ENCODE measurements around the gene CCN6. TPM values are rescaled to one million over a fixed set of nuclear protein-coding genes. Genes with fewer than 3 reads are reported as not detected.

Gene CCN6
- total and polyA plus RNA-seq, 2 donors (not counting 1 experiment from before 2014, with no cell fraction given), result not detected

GRCh38 chr6:112007805-112008204 is 46.1 kb upstream of the CCN6 start:
- no peak overlapping the region for H3K4me3 ChIP-seq (ENCODE audit: control extremely low read depth in 1 of 5, extremely low read depth in 1 of 5, insufficient read depth in 1 of 5, low read depth in 2 of 5, low read length in 4 of 5)
- no peak overlapping the region for H2AFZ ChIP-seq (ENCODE audit: insufficient read depth, low read depth, low read length, poor library complexity, severe bottlenecking)
- ATAC-seq (ENCODE audit: low read depth) (no peak), DNase-seq (no peak)
- H3K9ac ChIP-seq (ENCODE audit: low read length), result no peak overlapping the region
- H3K4me2 ChIP-seq (replicated peaks; ENCODE audit: low read depth, low read length, poor library complexity, severe bottlenecking), result no peak overlapping the region
- H3K36me3 ChIP-seq (replicated peaks in 1 of 2; ENCODE audit: control extremely low read depth in 1 of 2, control insufficient read depth in 1 of 2, extremely low read depth in 1 of 2, insufficient read depth in 2 of 2, low read length in 1 of 2), result no peaks in the 10 kb centered on the region
- H3K27me3 ChIP-seq (replicated peaks in 1 of 4; ENCODE audit: control extremely low read depth in 1 of 4, control insufficient read depth in 3 of 4, insufficient read depth in 4 of 4, low read length in 3 of 4), result no peaks in the 10 kb centered on the region
- no peaks in the 10 kb centered on the region for H3K79me2 ChIP-seq (ENCODE audit: control insufficient read depth, insufficient read depth, low read length)
- no peaks in the 10 kb centered on the region for H3K9me3 Mint-ChIP-seq (ENCODE audit: insufficient read depth)
- WGBS (ENCODE audit: insufficient coverage), result 37% methylated on average over 2 of the region's 3 CpGs
- no peak overlapping the region for H3K4me3 Mint-ChIP-seq
- peaks cover 2% of the 10 kb centered on the region for H3K27me3 Mint-ChIP-seq
- TF ChIP-seq EZH2 (IDR thresholded peaks at IDR 0.05; ENCODE audit: borderline replicate concordance, insufficient read depth, low read depth, low read length, poor library complexity, severe bottlenecking), result no peak
- TF ChIP-seq CTCF (IDR thresholded peaks at IDR 0.05), result no peak
- no peaks in the 10 kb centered on the region for H3K9me3 ChIP-seq (ENCODE audit: control extremely low read depth in 1 of 3, control insufficient read depth in 2 of 3, insufficient read depth in 1 of 3, low read length in 2 of 3)
- H4K20me1 ChIP-seq (ENCODE audit: control insufficient read depth, insufficient read depth, low read length, poor library complexity, severe bottlenecking), result no peaks in the 10 kb centered on the region
- no peak overlapping the region for H3K27ac Mint-ChIP-seq
- intact Hi-C loops (cut with micrococcal nuclease), result no loop called here
- no peak overlapping the region for H3K27ac ChIP-seq (ENCODE audit: low read length in 2 of 2)
- H3K4me1 ChIP-seq (ENCODE audit: control insufficient read depth in 2 of 2, insufficient read depth in 2 of 2, low read length in 2 of 2), result no peaks in the 10 kb centered on the region
- ChIA-PET CTCF (interaction anchor here (1.0 to 1.2 kb wide), 3 partner anchors 34 to 297 kb away, joined by 3 to 4 read pairs (median 3); no protein-coding TSS in a partner anchor), POLR2A (no interaction called here)
- H3K4me1 Mint-ChIP-seq, result no peaks in the 10 kb centered on the region

GRCh38 chr6:112008482-112008881 is 45.4 kb upstream of the CCN6 start:
- no peaks in the 10 kb centered on the region for H3K79me2 ChIP-seq (ENCODE audit: control insufficient read depth, insufficient read depth, low read length)
- intact Hi-C loops (cut with micrococcal nuclease), result no loop called here
- no peak overlapping the region for H3K9ac ChIP-seq (ENCODE audit: low read length)
- no peak overlapping the region for H3K27ac ChIP-seq (ENCODE audit: low read length in 2 of 2)
- no peak for ATAC-seq (ENCODE audit: low read depth)
- H3K27me3 Mint-ChIP-seq, result no peaks in the 10 kb centered on the region
- no peaks in the 10 kb centered on the region for H3K27me3 ChIP-seq (replicated peaks in 1 of 4; ENCODE audit: control extremely low read depth in 1 of 4, control insufficient read depth in 3 of 4, insufficient read depth in 4 of 4, low read length in 3 of 4)
- CTCF ChIA-PET, result interaction anchor here (0.6 to 1.2 kb wide), 2 partner anchors 294 to 299 kb away, joined by 3 read pairs; no protein-coding TSS in a partner anchor
- H3K4me1 Mint-ChIP-seq, result no peaks in the 10 kb centered on the region
- H3K9me3 Mint-ChIP-seq (ENCODE audit: insufficient read depth), result no peaks in the 10 kb centered on the region
- no peak overlapping the region for H3K27ac Mint-ChIP-seq
- POLR2A ChIA-PET, result interaction anchor here (0.6 kb wide), 1 partner anchor 11 kb away, joined by 5 read pairs; no protein-coding TSS in a partner anchor
- H3K4me3 Mint-ChIP-seq, result no peak overlapping the region
- H3K4me1 ChIP-seq (ENCODE audit: control insufficient read depth in 2 of 2, insufficient read depth in 2 of 2, low read length in 2 of 2), result no peaks in the 10 kb centered on the region
- no peaks in the 10 kb centered on the region for H3K9me3 ChIP-seq (ENCODE audit: control extremely low read depth in 1 of 3, control insufficient read depth in 2 of 3, insufficient read depth in 1 of 3, low read length in 2 of 3)
- WGBS (ENCODE audit: insufficient coverage), result 100% methylated on average over 3 of the region's 4 CpGs
- no peak overlapping the region for H3K4me2 ChIP-seq (replicated peaks; ENCODE audit: low read depth, low read length, poor library complexity, severe bottlenecking)
- H3K36me3 ChIP-seq (replicated peaks in 1 of 2; ENCODE audit: control extremely low read depth in 1 of 2, control insufficient read depth in 1 of 2, extremely low read depth in 1 of 2, insufficient read depth in 2 of 2, low read length in 1 of 2), result no peaks in the 10 kb centered on the region
- H3K4me3 ChIP-seq (ENCODE audit: control extremely low read depth in 1 of 5, extremely low read depth in 1 of 5, insufficient read depth in 1 of 5, low read depth in 2 of 5, low read length in 4 of 5), result no peak overlapping the region
- H4K20me1 ChIP-seq (ENCODE audit: control insufficient read depth, insufficient read depth, low read length, poor library complexity, severe bottlenecking), result no peaks in the 10 kb centered on the region
- no peak overlapping the region for H2AFZ ChIP-seq (ENCODE audit: insufficient read depth, low read depth, low read length, poor library complexity, severe bottlenecking)
- no peak for DNase-seq
- TF ChIP-seq EZH2 (IDR thresholded peaks at IDR 0.05; ENCODE audit: borderline replicate concordance, insufficient read depth, low read depth, low read length, poor library complexity, severe bottlenecking) (no peak), CTCF (IDR thresholded peaks at IDR 0.05) (no peak)
